A549 (cell line): ENCODE data around the gene FOXP1.

Experiments
- CTCF ChIP-seq: fragments of >200 bp; sonication (Bioruptor Twin); formaldehyde crosslinking; IDR thresholded peaks from 3 replicates; pipeline ENCODE4 v1.5.1; 2016
- POLR2A ChIP-seq: IDR thresholded peaks from 2 replicates; pipeline ENCODE4 v1.6.1; 2012; ENCODE audit warnings: mild to moderate bottlenecking, low read length

- no peak for TF ChIP-seq POLR2A
- no peak for TF ChIP-seq CTCF
Measured at GRCh38 chr3:71281280-71281679, 302.2 kb downstream of the FOXP1 start.
